ENCODE results near the gene PDE4D.

DNA sequence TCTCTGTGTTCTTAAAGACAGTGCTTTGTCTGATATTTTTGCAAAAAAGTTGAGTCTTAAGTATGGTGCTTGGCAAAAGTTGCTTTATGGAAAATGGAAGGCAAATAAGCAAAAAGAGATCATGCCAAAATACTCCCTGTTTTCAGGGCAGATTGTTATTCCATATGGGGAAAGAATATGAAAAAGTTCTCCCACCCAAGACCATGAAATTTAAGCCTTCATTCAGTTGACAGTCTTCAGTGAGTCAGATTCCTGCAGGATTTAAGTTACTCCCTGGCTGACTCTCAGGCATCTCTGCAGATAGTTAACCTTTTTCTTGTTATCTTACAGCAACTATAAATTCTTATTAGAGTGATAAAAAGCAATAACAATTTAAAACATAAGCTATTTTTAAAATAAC lies 601.6 kb downstream of the PDE4D start:
- no peak for TF ChIP-seq CTCF (IDR thresholded peaks at IDR 0.05)
- TF ChIP-seq ZFX (IDR thresholded peaks at IDR 0.05; ENCODE audit: borderline replicate concordance) = no peak

Data from 22Rv1 (cell line).